ENCODE data around the gene SPDYE18. TPM values are rescaled to one million over a fixed set of nuclear protein-coding genes. Genes with fewer than 3 reads are reported as not detected.
"Not testable (repeated sequence)": the region's sequence is repeated elsewhere in the genome, so short reads cannot be mapped to it uniquely, and the experiment has no call there.

SPDYE18 gene
- total RNA-seq, 1 donor from 2014 or later, result 0.54 TPM

DNA sequence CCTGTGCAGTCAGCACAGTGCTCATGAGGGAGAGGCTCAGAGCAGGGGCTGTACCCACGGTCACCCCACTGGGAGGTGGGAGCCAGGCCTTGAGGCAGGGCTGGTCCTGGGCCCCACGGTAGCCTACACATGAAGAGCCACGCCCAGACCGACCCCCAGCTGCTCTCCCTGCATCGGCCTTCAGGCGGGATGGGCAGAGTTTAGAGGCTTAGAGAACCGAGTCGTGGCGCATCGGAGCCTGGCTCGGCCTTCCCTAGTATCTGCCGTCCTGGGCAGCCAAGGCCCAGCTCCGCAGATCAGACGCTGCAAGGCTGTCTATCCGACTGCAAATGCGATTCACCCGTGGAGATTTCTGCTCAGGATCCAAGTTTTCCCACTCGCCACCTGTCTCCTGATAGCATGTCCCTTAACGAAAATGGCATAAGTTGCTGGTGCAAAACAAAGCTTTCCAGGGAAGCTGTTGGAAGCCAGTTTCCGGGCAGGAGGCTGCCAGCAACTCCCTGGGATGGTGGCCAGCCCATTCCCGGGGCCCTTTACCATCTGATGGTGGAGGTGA lies 59.6 kb downstream of the SPDYE18 start:
- H3K27ac Mint-ChIP-seq; H3K4me3 Mint-ChIP-seq; H3K27me3 Mint-ChIP-seq (ENCODE audit: insufficient read depth); H3K36me3 Mint-ChIP-seq (ENCODE audit: low read depth); intact Hi-C loops (cut with micrococcal nuclease); H3K9me3 Mint-ChIP-seq; H3K4me1 Mint-ChIP-seq (ENCODE audit: low read depth); DNase-seq (ENCODE audit: low spot score): not testable (repeated sequence)

DNA sequence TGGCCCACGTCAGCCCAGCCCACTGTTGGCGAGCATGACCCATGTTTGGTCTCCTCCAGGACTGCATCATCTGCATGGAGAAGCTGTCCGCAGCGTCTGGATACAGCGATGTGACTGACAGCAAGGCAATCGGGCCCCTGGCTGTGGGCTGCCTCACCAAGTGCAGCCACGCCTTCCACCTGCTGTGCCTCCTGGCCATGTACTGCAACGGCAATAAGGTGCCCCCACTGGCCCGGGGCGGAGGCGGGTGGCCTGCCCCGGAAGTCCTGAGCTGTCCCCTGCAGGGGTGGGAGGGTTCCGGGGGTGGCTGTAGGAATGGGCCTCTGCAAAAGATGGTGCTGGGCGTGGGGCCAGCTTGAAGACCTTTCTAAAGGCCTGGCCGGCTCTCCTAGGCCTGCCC lies 60.3 kb downstream of the SPDYE18 start:
- DNase-seq (ENCODE audit: low spot score); H3K27me3 Mint-ChIP-seq (ENCODE audit: insufficient read depth); H3K9me3 Mint-ChIP-seq; H3K4me1 Mint-ChIP-seq (ENCODE audit: low read depth); intact Hi-C loops (cut with micrococcal nuclease); H3K4me3 Mint-ChIP-seq; H3K36me3 Mint-ChIP-seq (ENCODE audit: low read depth); H3K27ac Mint-ChIP-seq: not testable (repeated sequence)

Other genes starting within 250 kb of the SPDYE18 start
- gene SPDYE17, start 30.2 kb downstream of the SPDYE18 start, total RNA-seq, result not detected in 2 replicates
- gene CCDC146, start 60.1 kb upstream of the SPDYE18 start, total RNA-seq, result 1.2 and 2.1 TPM in 2 replicates
- 4.0 and 4.7 TPM in 2 replicates for gene FGL2, start 137.3 kb upstream of the SPDYE18 start, total RNA-seq